Stomach (tissue), 4 donors: ENCODE results near the gene MCEE.

Experiments
- EP300 ChIP-seq: sonication (generic); formaldehyde crosslinking; IDR thresholded peaks from one replicate; pipeline ENCODE4 v1.6.1; 2017; ENCODE audit warnings: antibody characterized with exemption
- POLR2AphosphoS5 ChIP-seq, 3 donors: sonication (generic); formaldehyde crosslinking; IDR thresholded peaks; one replicate each; pipeline ENCODE4 v1.6.1; 2016; ENCODE audit warnings: antibody characterized with exemption in 3 of 3
- TF ChIP-seq, protein P1 (sequence below), 7 experiments: fragments of 450-650 bp in 4 of 7; fragments of 200-600 bp in 3 of 7; sonication (generic) in 3 of 7; IDR thresholded peaks; one replicate each; pipeline ENCODE4 v1.5.1; 2016 to 2019; ENCODE audit warnings: antibody characterized with exemption in 7 of 7, control low read depth in 2 of 7, mild to moderate bottlenecking in 1 of 7

DNA sequence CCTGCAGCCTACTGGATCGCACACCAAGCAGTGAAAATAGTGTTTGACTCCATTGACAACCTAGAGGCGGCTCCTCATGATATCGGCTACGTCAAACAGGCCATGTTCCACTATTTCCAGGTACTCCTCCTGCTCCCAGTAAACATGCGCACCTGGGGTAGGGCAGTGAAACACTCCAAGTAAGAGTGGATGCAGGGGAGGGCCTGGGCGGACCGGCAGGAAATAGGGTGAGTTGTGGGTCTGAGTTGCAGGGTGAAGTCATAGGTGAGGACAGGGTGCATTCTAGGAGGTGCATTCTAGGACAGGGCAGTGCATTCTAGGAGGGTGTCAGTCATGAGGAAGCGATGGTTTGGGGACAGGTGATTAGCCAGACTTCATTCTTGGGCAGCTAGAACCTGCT is 56.6 kb downstream of the MCEE start:
- TF ChIP-seq, protein P1, sequence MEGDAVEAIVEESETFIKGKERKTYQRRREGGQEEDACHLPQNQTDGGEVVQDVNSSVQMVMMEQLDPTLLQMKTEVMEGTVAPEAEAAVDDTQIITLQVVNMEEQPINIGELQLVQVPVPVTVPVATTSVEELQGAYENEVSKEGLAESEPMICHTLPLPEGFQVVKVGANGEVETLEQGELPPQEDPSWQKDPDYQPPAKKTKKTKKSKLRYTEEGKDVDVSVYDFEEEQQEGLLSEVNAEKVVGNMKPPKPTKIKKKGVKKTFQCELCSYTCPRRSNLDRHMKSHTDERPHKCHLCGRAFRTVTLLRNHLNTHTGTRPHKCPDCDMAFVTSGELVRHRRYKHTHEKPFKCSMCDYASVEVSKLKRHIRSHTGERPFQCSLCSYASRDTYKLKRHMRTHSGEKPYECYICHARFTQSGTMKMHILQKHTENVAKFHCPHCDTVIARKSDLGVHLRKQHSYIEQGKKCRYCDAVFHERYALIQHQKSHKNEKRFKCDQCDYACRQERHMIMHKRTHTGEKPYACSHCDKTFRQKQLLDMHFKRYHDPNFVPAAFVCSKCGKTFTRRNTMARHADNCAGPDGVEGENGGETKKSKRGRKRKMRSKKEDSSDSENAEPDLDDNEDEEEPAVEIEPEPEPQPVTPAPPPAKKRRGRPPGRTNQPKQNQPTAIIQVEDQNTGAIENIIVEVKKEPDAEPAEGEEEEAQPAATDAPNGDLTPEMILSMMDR (IDR thresholded peaks at IDR 0.05) = no peak
- TF ChIP-seq POLR2AphosphoS5 (IDR thresholded peaks at IDR 0.05) = no peak
- no peak for TF ChIP-seq EP300
